Stimulated activated CD8-positive, alpha-beta memory T cell treated with anti-CD3 and anti-CD28 coated beads, Interleukin-15, amount 100 ng/mL, for 24 hours (primary cell): ENCODE data around the gene S100A7.
"Not testable (repeated sequence)": the region's sequence is repeated elsewhere in the genome, so short reads cannot be mapped to it uniquely, and the experiment has no call there.

Source experiments
- DNase-seq: peaks from one replicate; pipeline ENCODE4 v3.0.0-alpha.2; 2020; ENCODE audit warnings: low read depth

Gene S100A7

DNA sequence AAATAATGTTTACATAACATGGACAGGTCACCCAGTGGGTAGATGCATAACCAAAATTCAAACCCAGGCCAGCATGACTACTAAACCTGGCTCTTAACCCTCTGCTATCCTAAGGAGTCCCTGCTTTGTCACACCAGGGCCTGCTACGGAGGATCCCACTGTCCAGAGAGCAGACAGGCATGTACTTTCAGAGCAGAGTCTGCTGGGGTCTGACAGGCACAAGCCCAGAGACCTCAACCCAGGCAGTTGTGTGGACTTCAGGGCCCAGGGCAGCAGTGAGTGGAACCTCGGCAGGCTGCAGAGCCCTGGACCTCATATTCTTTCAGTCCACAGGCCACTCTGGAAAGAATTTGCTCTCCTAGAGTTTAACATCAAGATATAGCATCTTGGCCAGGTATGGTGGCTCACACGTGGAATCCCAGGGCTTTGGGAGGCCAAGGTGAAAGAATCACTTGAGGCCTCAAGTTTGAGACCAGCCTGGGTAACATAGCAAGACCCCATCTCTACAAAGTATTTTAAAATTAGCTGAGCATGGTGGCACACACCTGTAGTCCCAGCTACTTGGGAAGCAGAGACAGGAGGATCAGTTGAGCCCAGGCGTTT lies 16.1 kb upstream of the S100A7 start:
- DNase-seq = no peak

DNA sequence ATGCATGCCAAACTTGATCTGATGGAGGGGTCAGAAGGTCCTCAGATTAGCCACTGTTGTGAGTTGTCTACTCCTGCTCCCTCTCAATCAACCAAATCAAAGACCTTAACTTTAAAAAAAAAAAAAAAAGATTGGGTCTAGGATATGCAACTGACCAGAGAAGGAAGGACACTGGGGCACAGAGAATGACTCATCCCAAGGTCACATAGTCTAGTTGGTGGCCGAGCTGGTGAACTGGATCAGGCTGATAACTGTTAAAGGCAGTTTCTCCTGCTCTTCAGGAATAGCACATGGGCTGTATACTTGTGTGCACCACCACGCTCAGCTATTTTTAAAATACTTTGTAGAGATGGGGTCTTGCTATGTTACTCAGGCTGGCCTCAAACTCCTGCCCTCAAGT lies 14.8 kb upstream of the S100A7 start:
- no peak for DNase-seq

DNA sequence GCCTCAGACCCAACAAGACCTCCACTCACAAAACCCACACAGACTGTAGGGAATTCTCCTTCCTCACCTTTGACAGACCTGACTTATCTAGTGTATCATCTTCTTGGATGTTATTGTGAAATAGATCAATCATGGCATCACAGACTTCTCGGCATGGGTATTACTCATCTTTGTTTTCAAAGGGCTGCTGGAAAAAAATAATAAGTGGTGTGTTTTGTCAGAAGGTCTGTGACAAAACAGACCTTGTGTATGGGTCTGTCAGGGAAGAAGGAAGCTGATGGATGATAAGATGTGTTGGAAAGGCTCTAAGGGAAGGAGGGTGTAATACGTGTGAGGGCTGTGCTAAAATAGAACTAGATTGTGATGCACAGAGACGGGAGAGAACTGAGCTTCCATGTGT lies 13.9 kb upstream of the S100A7 start:
- no peak for DNase-seq

DNA sequence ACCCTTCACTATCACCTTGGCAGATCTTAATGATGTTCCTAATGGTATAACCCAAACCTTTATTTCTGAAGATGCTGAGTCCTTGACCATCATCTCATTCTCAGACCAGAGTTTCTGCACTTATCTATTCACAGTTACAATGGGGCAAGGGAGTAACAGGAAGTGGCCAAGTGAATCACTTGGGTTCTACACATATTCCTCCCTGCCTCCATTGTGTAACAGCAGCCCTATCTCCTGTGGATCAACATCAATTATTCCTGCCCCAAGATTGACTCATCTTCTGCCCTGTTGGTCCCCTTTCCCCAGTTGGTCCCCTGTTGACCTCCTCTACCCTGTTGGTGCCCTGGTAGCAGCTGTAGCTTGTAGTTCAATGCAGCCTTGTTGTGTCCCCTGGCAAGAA lies 10.3 kb upstream of the S100A7 start:
- DNase-seq = no peak

DNA sequence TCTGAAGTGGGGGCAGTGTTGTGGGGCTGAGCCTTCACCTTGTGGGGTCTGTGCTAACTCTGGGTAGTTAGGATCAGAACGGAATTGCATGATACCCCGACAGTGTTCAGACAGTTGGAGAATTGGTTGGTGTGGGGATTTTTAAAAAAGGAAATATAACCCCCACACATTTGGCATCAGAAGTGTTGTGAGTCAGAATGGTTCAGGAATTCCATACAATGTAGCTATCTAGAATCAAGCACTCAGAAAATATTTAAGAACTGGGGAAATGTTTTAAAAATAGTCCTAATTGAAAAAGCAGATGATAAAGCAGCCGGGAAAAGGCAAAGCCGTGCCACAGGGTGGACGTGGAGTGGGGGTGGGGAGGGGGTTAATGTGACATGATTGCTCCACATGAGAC lies 6.5 kb upstream of the S100A7 start:
- DNase-seq = no peak

DNA sequence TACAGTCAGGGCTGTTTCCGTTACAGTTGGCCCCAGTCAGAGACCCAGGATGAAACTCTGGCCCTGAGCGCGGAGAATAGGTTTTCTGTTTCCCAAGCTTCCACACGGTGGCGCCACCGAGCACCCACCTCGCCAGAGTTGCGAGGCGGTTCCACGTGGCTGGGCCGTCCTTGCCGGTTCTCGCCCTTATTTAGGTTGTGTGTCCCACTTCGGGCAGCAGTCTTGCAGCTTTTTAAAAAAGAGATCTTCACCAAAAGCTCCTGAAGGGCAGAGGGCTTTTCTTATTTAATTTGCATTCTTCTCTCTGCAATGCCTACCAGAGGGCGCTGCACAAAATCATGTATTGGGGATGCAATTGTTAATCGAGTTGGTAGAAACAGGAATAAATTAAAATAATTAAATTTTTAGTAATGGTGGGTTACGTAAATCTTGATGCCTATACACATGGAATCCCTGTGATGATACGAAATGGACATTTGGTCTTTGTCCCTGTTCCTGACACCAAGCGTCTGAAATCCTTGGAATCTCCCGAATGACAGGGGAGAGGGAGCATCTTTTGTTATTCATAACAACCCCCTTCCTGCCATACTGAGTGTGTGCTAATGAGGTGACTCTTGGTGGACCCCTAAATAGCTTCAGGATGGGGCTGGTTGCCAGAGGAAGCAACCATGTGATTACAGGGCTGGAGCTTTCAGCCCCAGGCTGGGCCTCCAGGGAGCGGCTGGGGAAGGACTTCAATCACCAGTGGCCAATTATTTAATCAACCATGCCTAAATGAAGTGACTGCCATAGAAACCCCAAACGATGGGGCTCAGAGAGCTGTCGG lies 5.6 kb upstream of the S100A7 start:
- peak; percentile 39 for DNase-seq

DNA sequence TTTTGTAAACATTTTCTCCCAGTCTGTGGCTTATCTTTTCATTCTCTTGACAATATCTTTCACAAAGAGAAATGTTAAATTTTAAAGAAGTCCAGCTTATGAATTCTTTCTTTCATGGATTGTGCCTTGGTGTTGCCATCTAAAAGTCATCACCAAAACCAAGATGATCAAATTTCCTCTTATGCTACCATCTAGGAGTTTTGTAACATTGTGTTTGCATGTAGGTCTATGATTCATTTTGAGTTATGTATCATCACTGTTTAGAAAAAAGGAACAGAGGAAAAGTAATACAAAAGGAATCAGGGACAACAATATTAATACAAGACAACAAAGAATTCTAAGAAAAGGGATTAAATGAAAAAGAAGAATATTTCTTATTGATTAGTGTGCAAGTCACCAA lies 2.3 kb upstream of the S100A7 start:
- DNase-seq = not testable (repeated sequence)

DNA sequence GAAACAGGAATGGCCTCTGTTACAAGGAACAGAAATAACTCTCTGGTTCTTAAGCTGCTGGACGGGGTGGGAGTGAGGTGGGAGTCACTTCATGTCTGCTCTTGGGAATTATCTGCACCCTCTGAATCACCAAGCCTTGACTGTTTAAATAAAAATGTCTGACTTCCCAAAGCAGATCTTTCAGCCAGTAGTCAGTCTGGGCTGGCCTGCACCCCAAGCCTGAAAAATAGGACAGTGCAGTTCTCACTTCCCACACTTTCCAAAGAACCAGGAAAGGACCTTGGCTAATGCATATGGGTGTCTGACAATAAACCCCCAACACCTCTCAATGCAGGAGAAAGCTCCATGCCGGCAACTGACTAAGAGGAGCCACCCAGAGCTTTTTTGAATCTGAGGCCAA lies 796 bp downstream of the S100A7 start:
- no peak for DNase-seq

DNA sequence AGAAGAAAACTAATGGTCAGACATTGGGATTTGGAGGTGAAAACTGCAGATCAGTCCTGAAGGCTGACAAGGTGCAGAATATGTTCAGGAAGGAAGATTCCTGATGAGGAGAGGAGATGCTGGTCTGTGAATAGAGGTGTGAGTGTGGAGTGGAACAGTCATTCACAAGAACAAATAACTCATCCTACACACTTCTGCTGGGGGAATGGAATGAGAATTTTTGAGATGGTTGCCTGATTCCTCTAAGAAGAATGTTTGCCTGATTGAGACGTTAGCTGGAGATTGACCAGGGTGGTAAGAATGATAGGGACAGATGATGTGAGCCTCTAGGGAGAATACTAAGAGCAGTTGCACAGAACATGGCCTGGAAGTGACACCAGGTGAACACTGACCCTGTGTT lies 4.1 kb downstream of the S100A7 start:
- no peak for DNase-seq

DNA sequence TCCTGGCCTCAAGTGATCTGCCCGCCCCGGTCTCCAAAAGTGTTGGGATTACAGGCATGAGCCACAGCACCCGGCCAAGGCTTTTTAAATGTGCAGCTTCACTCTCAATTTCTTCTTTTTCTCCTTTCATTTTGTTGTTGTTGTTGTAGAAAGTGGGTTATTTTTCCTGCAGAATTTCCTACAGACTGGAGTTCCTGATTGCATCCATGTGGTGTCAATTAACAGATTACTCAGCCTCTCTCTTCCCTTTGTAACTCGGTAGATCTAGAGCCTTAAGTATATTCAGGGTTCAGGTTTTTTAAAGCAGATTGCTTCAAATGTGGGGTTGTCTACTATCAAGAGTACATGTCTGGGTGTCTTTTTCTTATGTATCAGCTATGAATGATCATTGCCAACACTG lies 11.6 kb downstream of the S100A7 start:
- DNase-seq = not testable (repeated sequence)

DNA sequence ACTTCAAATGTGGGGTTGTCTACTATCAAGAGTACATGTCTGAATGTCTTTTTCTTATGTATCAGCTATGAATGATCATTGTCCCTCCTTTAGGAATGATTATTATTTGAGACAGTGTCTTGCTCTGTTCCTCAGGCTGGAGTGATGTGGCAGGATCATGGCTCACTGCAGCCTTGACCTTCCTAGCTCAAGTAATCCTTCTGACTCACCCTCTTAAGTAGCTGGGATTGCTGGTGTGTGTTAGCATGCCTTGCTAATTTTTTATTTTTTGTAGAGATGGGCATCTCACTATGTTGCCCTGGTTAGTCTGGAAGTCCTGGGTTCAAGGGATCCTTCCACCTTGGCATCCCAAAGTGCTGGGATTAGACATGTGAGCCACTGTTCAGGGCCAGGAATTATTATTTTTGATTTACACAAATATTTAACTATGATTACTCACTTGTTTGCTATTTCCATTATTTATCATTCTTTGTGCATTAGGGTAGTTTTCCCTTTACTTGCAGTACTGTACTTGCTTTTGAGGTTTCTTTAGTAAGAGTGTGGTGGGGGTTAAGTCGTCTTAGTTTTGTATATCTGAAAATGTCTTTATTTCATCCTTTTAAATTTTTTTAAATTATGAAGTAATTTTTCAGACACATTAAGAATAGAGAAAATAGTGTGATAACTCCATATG lies 12.8 kb downstream of the S100A7 start:
- DNase-seq = no peak

DNA sequence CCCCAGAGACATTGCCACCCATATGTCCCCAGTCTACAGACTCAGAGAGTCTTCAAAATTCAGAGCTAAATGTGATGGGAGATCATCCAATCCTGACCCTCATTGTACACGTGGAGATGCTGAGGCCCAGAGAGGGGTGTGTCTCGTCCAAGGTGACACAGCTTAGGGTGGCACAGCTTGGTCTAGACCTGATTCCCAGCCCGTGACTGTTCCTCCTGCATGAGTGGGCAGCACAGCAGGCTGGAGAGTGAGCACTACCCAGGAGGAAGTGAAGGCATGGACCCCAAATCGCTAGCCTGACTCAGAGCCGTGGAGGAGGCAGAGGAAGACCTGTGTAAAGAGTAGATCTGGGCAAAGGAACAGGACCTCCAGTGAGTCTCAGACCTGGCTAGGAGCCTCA lies 16.4 kb downstream of the S100A7 start:
- DNase-seq = no peak

DNA sequence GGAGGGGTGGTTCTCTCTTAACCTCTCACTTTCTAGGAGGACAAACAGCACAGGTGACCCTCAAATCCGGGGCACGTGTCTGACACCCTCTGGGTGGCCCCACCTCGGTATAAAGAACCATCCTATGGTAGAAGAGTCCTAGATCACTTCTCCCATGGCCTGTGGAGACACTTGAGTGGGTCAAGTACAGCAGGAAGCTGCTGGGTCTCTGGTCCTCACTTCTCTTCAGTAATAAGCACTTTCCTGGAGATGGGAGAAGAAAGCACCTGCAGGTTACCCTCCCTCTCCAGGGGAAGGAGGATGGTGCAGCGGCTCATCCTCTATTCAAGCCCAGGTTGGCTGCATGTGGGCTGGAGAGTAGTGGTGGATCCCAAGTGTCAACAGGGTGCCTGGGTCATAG lies 17.0 kb downstream of the S100A7 start:
- DNase-seq = no peak

DNA sequence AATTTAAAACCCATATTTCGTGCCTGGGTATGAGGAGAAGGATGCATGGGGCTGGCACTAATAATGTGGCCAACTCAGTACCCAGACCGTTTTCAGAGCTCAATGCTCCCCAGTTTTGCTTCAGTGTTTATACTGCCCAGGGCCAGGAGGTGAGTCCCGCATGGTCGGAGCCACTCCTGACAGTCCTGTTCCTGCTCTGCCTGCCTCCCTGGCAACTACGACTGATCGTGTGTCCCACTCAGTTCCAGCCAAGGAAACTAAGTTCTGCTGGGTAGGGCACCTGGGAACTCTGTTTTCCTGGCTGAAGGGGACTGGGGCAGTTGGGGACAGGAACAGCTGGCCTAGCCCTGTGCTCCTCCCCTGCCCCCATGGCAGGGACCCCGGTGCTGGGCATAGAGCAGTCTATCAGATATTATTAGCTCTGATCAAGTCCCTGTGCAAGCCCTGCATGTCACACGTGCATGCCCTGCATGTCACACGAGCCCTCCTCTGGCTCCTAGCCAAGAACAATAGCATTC lies 19.2 kb downstream of the S100A7 start:
- DNase-seq = no peak

DNA sequence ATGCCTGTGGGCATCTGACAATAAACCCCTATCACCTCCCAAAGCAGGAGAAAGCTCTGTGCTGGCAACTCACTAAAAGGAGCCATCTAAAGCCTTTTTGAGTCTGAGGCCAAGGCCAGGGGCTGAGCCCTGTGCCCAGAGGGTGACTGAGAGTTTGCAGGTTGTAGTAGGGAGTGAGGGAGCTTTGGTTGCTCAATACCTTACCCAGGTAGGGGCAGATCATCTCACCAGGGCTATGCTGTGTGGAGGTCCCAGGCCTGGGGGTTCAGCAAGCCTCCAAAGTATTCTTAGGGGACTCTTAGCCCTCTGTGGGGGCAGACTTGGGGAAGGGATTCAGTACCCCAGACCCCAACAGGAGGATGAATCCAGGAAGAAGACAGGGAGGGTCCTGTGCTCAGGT lies 21.2 kb downstream of the S100A7 start:
- no peak for DNase-seq

DNA sequence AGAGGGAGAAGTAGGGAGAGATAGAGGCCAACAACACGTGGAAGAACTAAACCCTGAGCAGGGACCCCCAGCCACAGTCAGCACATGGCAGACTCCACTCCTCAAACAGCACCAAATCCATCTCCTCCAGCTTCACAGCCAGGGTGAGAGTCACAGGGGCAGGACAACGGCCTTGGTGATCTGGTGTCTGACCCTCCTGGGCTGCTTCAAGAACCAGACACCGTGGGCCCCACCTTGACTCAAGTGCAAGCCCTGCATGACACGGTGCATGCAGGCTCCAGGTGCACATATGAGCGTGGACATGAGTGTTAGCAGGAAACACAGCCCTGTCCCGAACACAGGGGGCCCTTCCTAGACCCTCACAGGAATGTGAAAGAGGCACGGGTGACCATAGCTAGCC lies 21.9 kb downstream of the S100A7 start:
- DNase-seq = no peak

DNA sequence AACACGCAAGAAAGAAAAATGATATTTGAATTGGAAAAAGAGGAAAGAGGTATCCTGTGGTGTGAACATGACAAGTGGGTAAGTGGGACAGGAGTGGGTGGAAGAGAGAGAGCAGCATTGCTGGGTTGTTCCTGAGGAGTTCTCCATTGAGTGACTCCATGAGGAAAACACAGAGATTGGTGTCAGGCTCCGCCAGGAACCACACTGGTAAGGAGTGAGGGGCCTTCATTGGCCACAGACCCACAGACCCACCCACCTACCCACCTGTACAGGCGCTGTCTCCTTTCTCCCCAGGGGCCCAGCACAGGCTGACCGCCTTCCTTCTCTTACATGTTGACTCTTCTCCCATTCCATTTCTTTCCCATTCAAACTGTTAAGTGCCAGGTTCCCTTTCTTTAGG lies 23.2 kb downstream of the S100A7 start:
- DNase-seq = no peak

DNA sequence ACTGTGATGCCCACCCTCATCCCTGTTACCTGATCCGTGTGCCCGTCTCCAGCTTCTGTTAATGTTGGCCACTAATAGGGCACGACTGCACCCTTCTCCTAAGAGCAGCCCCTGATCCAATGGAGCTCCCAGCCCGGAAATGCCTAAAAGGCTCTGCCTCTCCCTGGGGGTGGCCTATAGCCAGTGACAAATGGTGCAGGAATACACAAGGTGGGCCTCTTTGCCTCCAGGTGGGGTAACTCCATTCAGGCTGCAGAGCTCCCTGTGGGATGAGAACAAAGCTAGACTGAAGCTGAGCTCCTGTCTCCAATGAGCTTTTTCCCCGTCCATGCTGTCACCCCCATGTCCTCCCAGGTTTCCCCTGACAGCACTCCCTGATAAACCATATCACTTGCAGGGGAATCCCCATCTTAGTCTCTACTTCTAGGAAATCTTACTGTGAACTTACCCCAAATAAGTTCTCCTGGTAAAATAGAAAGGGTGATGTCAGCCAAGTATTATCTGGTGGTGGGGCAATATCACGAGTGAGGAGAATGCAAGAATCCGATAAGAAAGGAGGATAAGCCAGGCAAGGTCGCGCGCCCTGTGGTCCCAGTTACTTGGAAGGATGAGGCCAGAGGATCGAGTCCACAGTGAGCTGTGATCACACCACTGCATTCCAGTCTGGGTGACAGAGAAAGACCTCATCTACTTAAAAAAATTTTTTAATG lies 25.6 kb downstream of the S100A7 start:
- no peak for DNase-seq

DNA sequence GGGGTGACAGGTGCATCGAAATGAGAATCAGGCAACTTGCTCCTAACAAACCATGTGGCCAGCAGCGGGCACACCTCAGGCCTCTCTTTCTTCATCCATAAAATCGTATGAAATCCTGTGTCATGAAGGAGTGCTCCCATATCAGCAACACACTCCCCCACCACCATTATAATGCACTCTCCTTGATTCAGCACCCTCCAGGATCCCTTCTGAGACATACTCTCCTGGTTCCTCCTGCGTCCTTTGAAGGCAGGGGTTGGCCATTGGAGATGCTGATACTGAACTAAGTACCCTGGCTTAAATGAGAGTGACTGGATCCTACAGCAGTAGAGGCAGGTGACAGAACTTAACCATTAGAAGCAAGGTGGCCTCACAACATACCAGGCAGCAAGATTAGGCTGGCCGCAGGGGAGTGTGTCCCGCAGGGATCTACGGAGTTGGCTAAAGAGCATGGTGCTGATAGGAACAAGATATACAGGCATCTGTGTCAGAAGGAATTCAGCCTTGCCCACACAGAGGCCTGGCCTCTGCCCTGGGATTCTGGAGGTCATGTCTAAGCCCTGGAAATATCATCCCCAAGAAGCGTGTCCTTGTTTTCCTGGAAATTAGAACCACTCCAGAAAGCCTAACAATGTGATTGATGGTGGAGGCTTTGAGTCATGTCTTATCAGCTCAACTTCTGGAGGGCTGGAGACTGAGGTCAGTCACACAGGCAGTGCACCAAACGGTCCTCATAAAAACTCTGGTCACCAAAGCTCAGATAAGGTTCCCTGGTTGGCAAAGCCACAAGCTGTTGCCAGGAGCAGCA lies 27.4 kb downstream of the S100A7 start:
- DNase-seq = no peak

DNA sequence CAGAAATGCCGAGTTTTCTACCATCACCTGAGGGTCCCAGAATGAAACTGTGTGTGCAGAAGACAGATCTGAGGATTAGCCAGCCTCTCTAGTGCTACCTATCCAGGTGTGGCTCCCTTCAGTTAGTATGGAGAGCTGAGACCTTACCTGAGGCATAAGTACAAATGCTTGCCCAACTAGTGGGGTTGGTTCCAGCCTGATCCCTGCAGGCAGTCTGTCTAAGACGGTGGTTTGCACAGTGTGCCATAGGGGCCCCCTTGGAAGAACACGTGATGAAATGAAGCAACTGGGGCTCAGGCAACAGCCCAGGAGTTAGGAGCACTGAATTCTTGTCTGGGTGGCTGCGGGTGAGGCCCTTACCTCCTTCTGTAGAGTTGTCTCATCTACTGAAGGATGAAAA lies 28.5 kb downstream of the S100A7 start:
- DNase-seq = no peak

DNA sequence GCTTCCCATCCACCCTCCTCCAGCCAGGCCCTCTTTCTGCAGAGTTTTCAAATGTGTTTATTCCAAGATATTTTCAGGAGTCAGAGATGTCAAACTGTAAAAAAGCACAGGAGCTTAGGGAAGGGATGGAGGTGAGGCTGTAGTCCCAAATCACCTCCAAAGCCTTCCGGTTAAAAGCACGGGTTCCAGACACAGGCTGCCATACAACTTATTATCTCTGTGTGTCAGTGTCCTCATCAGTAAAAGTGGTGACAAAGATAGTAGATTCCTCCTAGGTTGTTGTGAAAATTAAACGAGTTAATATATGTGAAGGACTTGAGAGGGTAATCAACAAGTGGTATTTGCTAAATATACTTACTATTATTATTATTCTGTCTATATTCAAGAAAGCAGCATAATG lies 29.0 kb downstream of the S100A7 start:
- DNase-seq = no peak

DNA sequence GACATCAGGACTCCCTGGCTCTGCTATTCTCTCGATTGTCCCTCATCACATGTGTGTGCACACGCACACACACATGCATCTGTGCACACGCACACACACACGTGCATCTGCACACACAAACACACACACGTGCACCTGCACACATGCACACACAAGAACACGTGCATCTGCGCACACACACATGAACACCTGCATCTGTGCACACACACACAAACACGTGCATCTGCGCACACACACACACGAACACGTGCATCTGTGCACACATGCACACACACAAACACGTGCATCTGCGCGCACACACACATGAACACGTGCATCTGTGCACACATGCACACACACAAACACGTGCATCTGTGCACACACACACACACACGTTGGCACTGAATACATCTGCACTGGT lies 29.4 kb downstream of the S100A7 start:
- DNase-seq = no peak
